HepG2 (cell line): ENCODE measurements around the gene SIRPB2. TPM values are rescaled to one million over a fixed set of nuclear protein-coding genes. Genes with fewer than 3 reads are reported as not detected.
A peak's percentile ranks its signal among the peaks of the same experiment; 100 is the strongest.

Experiments
- EHMT2 ChIP-seq: fragments of 200-600 bp; sonication (generic); IDR thresholded peaks from 2 replicates; pipeline ENCODE4 v1.7.0; 2017; ENCODE audit warnings: antibody characterized with exemption, low read depth, low read length, borderline replicate concordance
- KLF6 ChIP-seq: IDR thresholded peaks from 2 replicates; pipeline ENCODE4 v1.8.0; 2016; ENCODE audit warnings: missing biosample characterization, missing genetic modification reagents
- NFKB2 ChIP-seq: sonication (generic); formaldehyde crosslinking; IDR thresholded peaks from 2 replicates; pipeline ENCODE4 v1.4.0; 2020; ENCODE audit warnings: missing genetic modification reagents, borderline replicate concordance
- NFYC ChIP-seq: IDR thresholded peaks from 2 replicates; pipeline ENCODE4 v1.6.1; 2016; ENCODE audit warnings: missing genetic modification reagents, missing compliant biosample characterization
- PHF20 ChIP-seq: sonication (generic); formaldehyde crosslinking; IDR thresholded peaks from 2 replicates; pipeline ENCODE4 v1.5.0; 2020; ENCODE audit warnings: mild to moderate bottlenecking, missing genetic modification reagents
- SALL2 ChIP-seq: sonication (generic); formaldehyde crosslinking; IDR thresholded peaks from 2 replicates; pipeline ENCODE4 v1.8.1; 2023; ENCODE audit warnings: mild to moderate bottlenecking, missing genetic modification reagents, inconsistent platforms
- ZNF101 ChIP-seq: sonication (generic); formaldehyde crosslinking; IDR thresholded peaks from 2 replicates; pipeline ENCODE4 v1.4.0; 2020; ENCODE audit warnings: mild to moderate bottlenecking, low read depth, missing genetic modification reagents, borderline replicate concordance
- ZNF329 ChIP-seq: sonication (generic); formaldehyde crosslinking; IDR thresholded peaks from 2 replicates; pipeline ENCODE4 v1.9.0; 2021; ENCODE audit warnings: low read depth, mild to moderate bottlenecking, missing genetic modification reagents
- ZNF441 ChIP-seq: sonication (generic); formaldehyde crosslinking; IDR thresholded peaks from 2 replicates; pipeline ENCODE4 v1.7.0; 2021; ENCODE audit warnings: missing genetic modification reagents, borderline replicate concordance
- ZNF652 ChIP-seq: IDR thresholded peaks from 2 replicates; pipeline ENCODE4 v1.6.1; 2016; ENCODE audit warnings: low read depth, borderline replicate concordance
- ZNF672 ChIP-seq: sonication (generic); formaldehyde crosslinking; IDR thresholded peaks from 2 replicates; pipeline ENCODE4 v1.8.1; 2022; ENCODE audit warnings: missing genetic modification reagents
- ZNF773 ChIP-seq: sonication (generic); formaldehyde crosslinking; IDR thresholded peaks from 2 replicates; pipeline ENCODE4 v1.4.0; 2020; ENCODE audit warnings: missing genetic modification reagents, borderline replicate concordance
- polyA plus RNA-seq, 8 experiments: library from polyadenylated mRNA; depleted of rRNA in 3 of 8; stranded (reverse) in 7 of 8; unstranded in 1 of 8; fragments of >200 nt; fragmentation: Illumina TruSeq in 4 of 8; extraction: Trizol in 4 of 8; gene quantifications; 2 replicates each; pipeline versions ENCODE4 v1.2.1 to v1.2.3, GENCODE V29; 2011 to 2016; ENCODE audit warnings: low read depth in 4 of 8, missing spikeins in 1 of 8, mixed read lengths in 1 of 8; ENCODE audit not compliant: insufficient read depth in 1 of 8
- total RNA-seq, 5 experiments: library from RNA; depleted of rRNA; stranded (reverse); fragments of >200 nt; fragmentation: Illumina TruSeq; extraction: Trizol; gene quantifications; 2 replicates each; pipeline ENCODE4 v1.2.3, GENCODE V29; 2016; ENCODE audit warnings: low read depth in 1 of 5
- TF ChIP-seq, protein P1 (sequence below): sonication (generic); formaldehyde crosslinking; IDR thresholded peaks from 2 replicates; pipeline ENCODE4 v1.5.0; 2020; ENCODE audit warnings: missing genetic modification reagents
- TF ChIP-seq, protein P2 (sequence below): sonication (generic); formaldehyde crosslinking; IDR thresholded peaks from 2 replicates; pipeline ENCODE4 v1.9.0; 2021; ENCODE audit warnings: missing genetic modification reagents, borderline replicate concordance
- TF ChIP-seq, protein P3 (sequence below): sonication (generic); formaldehyde crosslinking; IDR thresholded peaks from 2 replicates; pipeline ENCODE4 v1.5.1; 2020; ENCODE audit warnings: missing genetic modification reagents, mild to moderate bottlenecking, borderline replicate concordance
- TF ChIP-seq, protein P4 (sequence below): sonication (generic); formaldehyde crosslinking; IDR thresholded peaks from 2 replicates; pipeline ENCODE4 v1.4.0; 2020; ENCODE audit warnings: missing genetic modification reagents

The SIRPB2 gene
- total and polyA plus RNA-seq, 2 of the 13 experiments (the other 11 are each of a cell fraction or from before 2014, with no cell fraction given), result not detected

DNA sequence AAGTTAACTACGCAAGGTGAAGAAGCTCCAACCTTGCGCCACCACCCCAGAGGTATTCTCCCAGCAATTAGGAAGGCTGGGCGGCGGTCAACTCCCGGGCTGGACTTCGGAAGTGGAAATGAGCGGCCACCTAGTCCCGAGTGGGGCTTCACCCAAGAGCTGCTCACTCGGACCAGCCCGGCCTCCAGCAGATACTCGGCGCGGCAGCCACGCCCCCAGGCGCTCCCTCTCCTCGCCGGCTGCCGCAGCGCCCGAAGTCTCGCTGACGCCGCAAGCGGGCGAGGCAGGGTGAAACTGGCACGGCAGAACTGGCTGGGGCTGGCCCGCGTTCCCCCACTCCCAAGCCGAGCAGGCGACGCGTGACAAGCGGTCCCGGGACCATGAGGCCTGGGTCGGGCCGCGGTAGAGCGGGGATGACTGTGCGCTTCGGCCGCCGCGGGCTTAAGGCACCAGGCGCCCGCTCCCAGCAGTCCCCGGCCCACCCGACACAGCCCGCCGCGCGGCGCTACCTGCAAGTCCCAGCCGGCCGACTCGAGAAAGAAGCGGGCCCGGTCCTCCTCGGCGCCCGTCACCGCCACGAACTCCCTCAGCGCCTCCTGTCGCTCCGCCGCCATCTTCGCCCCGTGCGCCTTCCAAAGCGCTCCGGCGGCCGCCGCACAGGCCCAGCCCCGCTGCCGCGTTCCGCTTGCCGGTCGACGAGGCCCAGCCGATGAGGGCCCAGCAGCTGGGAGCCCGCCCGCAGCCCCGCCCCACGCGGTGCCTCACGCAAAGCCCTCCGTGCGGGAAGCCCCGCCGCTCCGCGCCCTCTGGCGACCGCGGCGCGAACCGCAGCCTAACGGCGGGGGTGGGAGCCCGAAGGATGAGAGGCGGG lies 24.8 kb downstream of the SIRPB2 start, which contains the start of gene NSFL1C (continued):
- TF ChIP-seq, protein P1, sequence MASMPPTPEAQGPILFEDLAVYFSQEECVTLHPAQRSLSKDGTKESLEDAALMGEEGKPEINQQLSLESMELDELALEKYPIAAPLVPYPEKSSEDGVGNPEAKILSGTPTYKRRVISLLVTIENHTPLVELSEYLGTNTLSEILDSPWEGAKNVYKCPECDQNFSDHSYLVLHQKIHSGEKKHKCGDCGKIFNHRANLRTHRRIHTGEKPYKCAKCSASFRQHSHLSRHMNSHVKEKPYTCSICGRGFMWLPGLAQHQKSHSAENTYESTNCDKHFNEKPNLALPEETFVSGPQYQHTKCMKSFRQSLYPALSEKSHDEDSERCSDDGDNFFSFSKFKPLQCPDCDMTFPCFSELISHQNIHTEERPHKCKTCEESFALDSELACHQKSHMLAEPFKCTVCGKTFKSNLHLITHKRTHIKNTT (CRISPR knock-in tag), result no peak
- TF ChIP-seq PHF20 (CRISPR knock-in tag), result peak; percentile 97
- peak; percentile 38; the same call in 1 of the 2 replicates for TF ChIP-seq NFYC (CRISPR knock-in tag)
- peak; percentile 98 for TF ChIP-seq ZNF773 (CRISPR knock-in tag)
- TF ChIP-seq ZNF329 (CRISPR knock-in tag), result peak; percentile 95
- TF ChIP-seq ZNF101 (CRISPR knock-in tag), result peak; percentile 97; the same call in 1 of the 2 replicates
- TF ChIP-seq EHMT2, result no peak
- peak; percentile 91; the same call in 1 of the 2 replicates for TF ChIP-seq NFKB2
- TF ChIP-seq, protein P2, sequence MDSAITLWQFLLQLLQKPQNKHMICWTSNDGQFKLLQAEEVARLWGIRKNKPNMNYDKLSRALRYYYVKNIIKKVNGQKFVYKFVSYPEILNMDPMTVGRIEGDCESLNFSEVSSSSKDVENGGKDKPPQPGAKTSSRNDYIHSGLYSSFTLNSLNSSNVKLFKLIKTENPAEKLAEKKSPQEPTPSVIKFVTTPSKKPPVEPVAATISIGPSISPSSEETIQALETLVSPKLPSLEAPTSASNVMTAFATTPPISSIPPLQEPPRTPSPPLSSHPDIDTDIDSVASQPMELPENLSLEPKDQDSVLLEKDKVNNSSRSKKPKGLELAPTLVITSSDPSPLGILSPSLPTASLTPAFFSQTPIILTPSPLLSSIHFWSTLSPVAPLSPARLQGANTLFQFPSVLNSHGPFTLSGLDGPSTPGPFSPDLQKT (CRISPR knock-in tag), result peak; percentile 86
- peak; percentile 81 for TF ChIP-seq ZNF441 (CRISPR knock-in tag)
- TF ChIP-seq SALL2 (CRISPR knock-in tag), result peak; percentile 100
- TF ChIP-seq, protein P3, sequence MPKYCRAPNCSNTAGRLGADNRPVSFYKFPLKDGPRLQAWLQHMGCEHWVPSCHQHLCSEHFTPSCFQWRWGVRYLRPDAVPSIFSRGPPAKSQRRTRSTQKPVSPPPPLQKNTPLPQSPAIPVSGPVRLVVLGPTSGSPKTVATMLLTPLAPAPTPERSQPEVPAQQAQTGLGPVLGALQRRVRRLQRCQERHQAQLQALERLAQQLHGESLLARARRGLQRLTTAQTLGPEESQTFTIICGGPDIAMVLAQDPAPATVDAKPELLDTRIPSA (CRISPR knock-in tag), result peak; percentile 98
- peak; percentile 98 for TF ChIP-seq ZNF672
- no peak for TF ChIP-seq ZNF652
- TF ChIP-seq, protein P4, sequence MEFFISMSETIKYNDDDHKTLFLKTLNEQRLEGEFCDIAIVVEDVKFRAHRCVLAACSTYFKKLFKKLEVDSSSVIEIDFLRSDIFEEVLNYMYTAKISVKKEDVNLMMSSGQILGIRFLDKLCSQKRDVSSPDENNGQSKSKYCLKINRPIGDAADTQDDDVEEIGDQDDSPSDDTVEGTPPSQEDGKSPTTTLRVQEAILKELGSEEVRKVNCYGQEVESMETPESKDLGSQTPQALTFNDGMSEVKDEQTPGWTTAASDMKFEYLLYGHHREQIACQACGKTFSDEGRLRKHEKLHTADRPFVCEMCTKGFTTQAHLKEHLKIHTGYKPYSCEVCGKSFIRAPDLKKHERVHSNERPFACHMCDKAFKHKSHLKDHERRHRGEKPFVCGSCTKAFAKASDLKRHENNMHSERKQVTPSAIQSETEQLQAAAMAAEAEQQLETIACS, result peak; percentile 84
- TF ChIP-seq KLF6 (CRISPR knock-in tag), result peak; percentile 95
